HCEC 1CT (cell line): ENCODE data around the gene CDH13.

Source experiments
- DNase-seq: peaks from one replicate; pipeline ENCODE4 v3.0.0-alpha.2; 2017

The CDH13 gene

GRCh38 chr16:83714286-83714685 is 1087.5 kb downstream of the CDH13 start:
- DNase-seq, result no peak

- no peak for DNase-seq
Observed at GRCh38 chr16:83715217-83715920, 1088.6 kb downstream of the CDH13 start.

- DNase-seq, result peak; percentile 25
Observed at GRCh38 chr16:83717308-83717707, 1090.5 kb downstream of the CDH13 start.

DNA sequence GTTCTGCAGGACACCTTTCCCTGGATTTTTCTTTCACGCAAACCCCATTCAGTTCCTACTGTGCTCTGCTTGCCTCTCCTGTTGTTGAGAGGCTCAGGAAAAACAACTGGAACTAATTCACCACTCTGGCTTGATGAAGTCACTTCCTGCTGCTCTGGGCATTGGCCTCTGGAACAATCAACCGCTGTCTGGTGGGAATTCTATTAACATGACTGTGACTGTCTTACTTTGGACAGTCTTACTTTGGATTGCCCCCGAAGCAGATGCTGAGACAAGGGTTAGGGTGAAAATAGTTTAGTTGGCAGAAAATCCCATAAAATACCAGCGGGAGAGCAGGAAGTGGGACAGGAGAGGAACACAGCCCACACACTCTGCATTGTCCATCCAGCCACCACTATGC is 1091.0 kb downstream of the CDH13 start:
- DNase-seq, result peak; percentile 51

DNA sequence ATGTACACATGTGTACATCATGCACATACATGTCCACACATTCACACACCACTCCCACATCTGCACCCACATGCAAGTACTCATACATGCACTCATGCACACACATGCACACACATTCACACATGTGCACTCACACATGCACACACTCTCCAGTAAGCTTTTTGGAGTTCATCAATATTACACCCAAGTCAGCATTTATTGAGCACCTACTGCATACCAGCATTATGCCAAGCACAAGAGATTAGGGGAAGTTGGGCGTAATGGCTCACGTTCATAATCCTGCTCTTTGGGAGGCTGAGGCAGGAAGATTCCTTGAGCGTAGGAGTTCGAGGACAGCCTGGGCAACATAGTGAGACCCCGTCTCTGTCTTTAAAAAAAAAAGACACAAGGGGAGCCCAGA is 1093.4 kb downstream of the CDH13 start:
- no peak for DNase-seq

GRCh38 chr16:83720981-83721380 is 1094.2 kb downstream of the CDH13 start:
- no peak for DNase-seq

DNA sequence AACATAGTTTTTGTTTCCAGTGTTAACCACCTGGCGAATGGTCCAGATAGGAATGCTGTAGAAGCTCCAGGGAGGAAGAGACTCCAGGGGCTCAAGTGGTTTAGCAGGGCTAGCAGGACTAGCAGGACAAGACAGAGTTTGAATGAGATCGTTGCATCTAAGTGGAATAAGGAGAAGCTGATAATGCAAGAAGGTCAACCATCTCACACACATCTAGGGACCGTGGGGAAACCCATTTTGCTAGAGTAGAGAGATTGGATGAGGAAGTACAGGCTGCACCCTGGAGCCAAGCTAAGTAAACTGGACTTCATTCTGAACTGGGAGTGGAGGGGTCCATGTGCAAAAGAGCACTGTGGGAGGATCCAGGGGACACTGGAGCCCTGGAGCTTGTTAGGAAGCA is 1094.9 kb downstream of the CDH13 start:
- no peak for DNase-seq

DNA sequence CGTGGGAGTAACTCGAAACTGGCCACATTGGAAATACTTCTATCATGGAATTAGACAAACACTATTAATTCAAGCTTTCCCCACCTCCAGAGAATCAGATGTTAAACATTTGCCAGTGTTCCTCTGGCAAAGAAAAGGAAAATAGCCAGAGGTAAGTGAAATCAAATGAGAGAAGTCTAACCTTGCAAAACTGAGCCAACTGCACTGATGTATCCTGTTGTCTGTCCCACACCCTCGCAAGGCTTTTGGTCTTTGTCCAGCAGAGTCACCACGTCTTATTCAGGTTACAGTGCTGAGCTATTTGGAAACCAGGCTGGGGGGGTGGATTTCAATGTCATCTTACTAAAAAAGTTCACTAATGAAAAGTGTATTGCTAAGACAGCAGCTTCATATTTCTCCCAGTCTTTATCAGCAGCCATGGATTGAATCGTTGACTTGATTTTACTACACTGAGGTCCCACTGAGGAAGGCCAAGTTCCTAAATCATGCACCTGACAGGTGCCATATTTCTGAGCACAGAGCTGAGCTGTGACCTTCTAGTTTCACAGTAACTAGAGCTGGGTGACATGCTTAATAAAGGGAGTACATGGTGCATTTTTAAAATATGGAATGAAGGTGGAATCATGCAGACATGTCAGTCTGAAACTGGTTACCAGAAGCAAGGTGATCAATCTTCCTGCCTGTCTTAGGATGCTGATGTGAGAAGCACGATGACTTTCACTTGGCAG is 1095.9 kb downstream of the CDH13 start:
- DNase-seq, result no peak

- DNase-seq, result no peak
Observed at GRCh38 chr16:83723244-83723643, 1096.5 kb downstream of the CDH13 start.

DNA sequence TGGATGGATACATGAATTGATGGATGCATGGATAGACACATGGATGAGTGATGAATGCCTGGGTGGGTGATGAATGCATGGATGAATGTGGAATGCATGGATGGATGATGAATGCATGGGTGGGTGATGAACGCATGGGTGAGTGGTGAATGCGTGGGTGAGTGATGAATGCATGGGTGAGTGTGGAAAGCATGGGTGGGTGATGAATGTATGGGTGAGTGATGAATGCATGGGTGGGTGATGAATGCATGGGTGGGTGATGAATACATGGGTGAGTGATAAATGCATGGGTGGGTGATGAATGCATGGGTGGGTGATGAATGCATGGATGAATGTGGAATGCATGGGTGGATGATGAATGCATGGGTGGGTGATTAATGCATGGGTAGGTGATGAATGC is 1097.1 kb downstream of the CDH13 start:
- no peak for DNase-seq

DNA sequence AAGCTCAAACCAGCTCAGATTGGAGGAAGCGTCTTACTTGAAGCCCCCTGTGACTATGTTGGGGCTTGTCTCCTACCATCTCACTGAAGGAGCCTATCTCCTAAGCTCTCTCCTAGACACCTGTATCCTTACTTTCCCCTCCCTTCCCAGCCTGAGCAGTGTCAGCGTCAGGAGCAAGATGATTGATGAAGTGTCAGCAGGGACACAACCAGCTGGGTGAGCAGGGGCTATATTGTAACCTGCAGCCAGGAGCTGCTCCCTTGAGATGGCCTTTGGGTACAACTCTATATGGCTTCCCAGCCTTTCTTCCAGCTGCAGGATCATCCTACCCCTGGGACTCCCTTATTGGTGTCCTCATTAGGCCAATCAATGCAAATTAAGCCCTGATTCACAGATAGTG is 1097.8 kb downstream of the CDH13 start:
- DNase-seq, result no peak

- no peak for DNase-seq
Observed at GRCh38 chr16:83725313-83725712, 1098.5 kb downstream of the CDH13 start.

- DNase-seq, result no peak
Observed at GRCh38 chr16:83727018-83727417, 1100.2 kb downstream of the CDH13 start.

- DNase-seq, result no peak
Observed at GRCh38 chr16:83727751-83728352, 1101.1 kb downstream of the CDH13 start.

DNA sequence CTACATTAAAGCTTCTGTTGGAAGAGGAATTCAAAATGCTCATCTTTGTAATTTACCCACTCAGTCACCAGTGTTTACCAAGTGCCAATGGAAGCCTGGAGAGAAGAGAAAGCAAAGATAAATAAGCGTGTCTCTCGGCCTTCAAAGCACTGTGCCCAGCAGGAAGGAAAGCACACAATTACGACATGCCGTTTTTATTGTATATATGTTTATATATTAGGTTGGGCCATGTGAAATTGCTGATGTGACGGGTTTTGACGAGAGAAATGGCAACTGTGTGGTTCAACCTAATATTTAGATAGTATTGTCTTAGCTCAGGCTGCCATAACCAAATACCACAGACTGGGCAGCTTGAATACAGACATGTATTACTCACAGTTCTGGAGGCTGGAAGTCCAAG is 1101.7 kb downstream of the CDH13 start:
- no peak for DNase-seq

- no peak for DNase-seq
Observed at GRCh38 chr16:83730812-83731211, 1104.0 kb downstream of the CDH13 start.

- no peak for DNase-seq
Observed at GRCh38 chr16:83732536-83732935, 1105.8 kb downstream of the CDH13 start.

- no peak for DNase-seq
Observed at GRCh38 chr16:83733301-83733700, 1106.5 kb downstream of the CDH13 start.

DNA sequence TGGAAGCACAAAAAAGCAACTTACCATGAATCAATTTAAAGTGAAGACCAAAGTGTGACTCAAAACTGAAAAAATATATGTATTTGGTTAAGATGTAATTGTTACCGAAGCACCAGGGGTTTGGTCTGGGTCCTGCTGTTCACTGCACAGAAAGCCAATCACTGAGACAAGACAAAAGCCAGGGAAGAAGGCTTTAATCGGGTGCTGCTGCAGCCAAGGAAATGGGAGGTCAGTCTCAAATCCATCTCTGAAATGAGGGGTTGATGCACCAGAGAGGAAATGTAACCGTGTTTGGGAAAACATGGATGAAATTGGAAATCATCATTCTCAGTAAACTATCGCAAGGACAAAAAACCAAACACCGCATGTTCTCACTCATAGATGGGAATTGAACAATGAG is 1107.4 kb downstream of the CDH13 start:
- no peak for DNase-seq

DNA sequence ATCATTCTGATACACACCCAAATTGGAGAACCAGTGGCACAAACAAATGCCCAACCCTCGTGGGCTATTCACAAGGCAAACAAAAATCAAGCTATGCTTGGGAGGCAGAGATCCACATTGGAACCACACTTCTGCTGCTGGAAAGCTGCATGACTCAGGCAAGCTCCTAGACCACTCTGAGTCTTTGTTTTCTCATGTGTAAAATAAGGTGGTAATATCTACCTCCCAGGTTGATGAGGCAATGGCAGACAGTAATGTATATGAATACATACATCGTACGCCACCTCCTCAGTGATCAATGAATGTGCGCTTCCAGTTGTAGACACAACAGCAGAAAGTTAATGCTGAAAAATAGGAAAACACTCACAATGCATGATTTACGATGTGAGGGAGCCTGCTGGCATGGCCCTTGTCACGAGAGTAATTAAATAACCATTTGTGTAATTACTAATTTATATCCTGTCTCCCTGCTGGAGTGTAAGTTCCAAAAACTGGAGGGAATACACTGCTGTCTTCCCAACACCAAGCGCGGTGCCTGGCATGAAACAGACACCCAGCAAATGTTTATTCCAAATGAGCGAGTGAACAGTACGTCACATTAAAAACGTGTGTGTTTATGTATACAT is 1111.1 kb downstream of the CDH13 start:
- DNase-seq, result no peak

- no peak for DNase-seq
Observed at GRCh38 chr16:83738923-83739503, 1112.2 kb downstream of the CDH13 start.

GRCh38 chr16:83742124-83742899 is 1115.5 kb downstream of the CDH13 start:
- DNase-seq, result no peak

DNA sequence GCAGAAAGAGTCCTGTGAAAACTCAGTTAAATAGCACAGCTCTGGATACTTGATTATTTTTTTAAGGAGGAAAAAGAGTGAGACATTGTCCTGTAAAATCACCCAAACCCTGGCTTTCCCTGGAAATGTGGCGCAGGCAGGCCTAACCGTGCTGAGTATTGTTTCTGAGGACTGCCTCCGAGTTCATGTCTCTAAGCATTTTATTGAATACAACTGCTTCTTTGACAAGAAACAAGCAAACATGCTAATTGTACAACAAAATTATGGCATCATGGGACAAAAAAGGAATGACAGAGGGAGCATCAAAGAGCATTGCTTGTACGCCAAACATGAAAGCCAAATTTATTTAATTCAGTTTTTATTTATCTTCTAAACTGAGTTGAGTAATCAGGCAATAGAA is 1116.5 kb downstream of the CDH13 start:
- no peak for DNase-seq
